Endothelial cell of umbilical vein (primary cell): ENCODE results near the gene PPP1R9A. TPM values are rescaled to one million over a fixed set of nuclear protein-coding genes. Genes with fewer than 3 reads are reported as not detected.

Experiments used
- BruUV-seq: library from RNA; stranded (reverse); fragments of 400-500 nt; replicated peaks from 2 replicates; lab custom pipeline; 2021; lab: Mats Ljungman, UMichigan
- CTCF ChIA-PET: fragments of 300-600, 350-600 bp; sonication (Branson Sonifier 250); formaldehyde crosslinking; loops from one replicate; lab custom pipeline; 2021; ENCODE audit warnings: antibody characterized with exemption, inconsistent platforms; lab: Charles Lee
- POLR2A ChIA-PET: fragments of 300-600, 350-600 bp; sonication (Branson Sonifier 250); formaldehyde crosslinking; loops from one replicate; lab custom pipeline; 2021; ENCODE audit warnings: antibody characterized with exemption, inconsistent platforms; lab: Charles Lee
- DNase-seq: peaks from one replicate; pipeline ENCODE4 v3.0.0-alpha.2; 2011; ENCODE audit warnings: low read depth, low spot score
- FAIRE-seq: peaks from 2 replicates; lab custom pipeline; 2011; peaks lifted over from hg19 to GRCh38; lab: Jason Lieb, UNC
- H2AFZ ChIP-seq: 2 replicates; pipeline ENCODE4 v1.6.0; 2012; ENCODE audit warnings: low read depth, low read length, control low read depth, inconsistent platforms
- H3K27ac ChIP-seq: 2 replicates; pipeline ENCODE4 v1.5.1; 2011; ENCODE audit warnings: low read depth, mild to moderate bottlenecking, control low read depth, low read length, moderate library complexity; ENCODE audit not compliant: insufficient read depth
- H3K27me3 ChIP-seq, 2 experiments: 2 replicates each; pipeline versions ENCODE4 v1.6.0 to v1.6.1; 2011; ENCODE audit warnings: low read length in 2 of 2, mixed read lengths in 1 of 2; ENCODE audit not compliant: control insufficient read depth in 2 of 2, insufficient read depth in 2 of 2
- H3K36me3 ChIP-seq, 2 experiments: 2 replicates in 1 of 2; 3 replicates in 1 of 2; pipeline ENCODE4 v1.5.1; 2011; ENCODE audit warnings: low read length in 2 of 2, mild to moderate bottlenecking in 1 of 2, moderate library complexity in 1 of 2; ENCODE audit not compliant: control insufficient read depth in 2 of 2, insufficient read depth in 2 of 2; ENCODE audit errors: extremely low read depth in 1 of 2
- H3K4me1 ChIP-seq: 3 replicates; pipeline ENCODE4 v1.5.1; 2011; ENCODE audit warnings: mild to moderate bottlenecking, low read length; ENCODE audit not compliant: control insufficient read depth, insufficient read depth; ENCODE audit errors: extremely low read depth
- H3K4me2 ChIP-seq: 2 replicates; pipeline ENCODE4 v1.6.1; 2011; ENCODE audit warnings: low read length, control low read depth, mixed read lengths; ENCODE audit not compliant: insufficient read depth
- H3K4me3 ChIP-seq, 3 experiments: fragments of 200-600 bp in 1 of 3; sonication (generic), shearing (Covaris generic) in 1 of 3; replicated peaks in 1 of 3; 2 replicates each; pipeline ENCODE4 v1.5.1; 2011 to 2016; ENCODE audit warnings: control low read depth in 3 of 3, low read length in 3 of 3, mild to moderate bottlenecking in 2 of 3, inconsistent platforms in 1 of 3, low read depth in 1 of 3, moderate library complexity in 1 of 3; ENCODE audit not compliant: insufficient read depth in 1 of 3
- H3K79me2 ChIP-seq: 2 replicates; pipeline ENCODE4 v1.6.0; 2012; ENCODE audit warnings: low read length, inconsistent platforms; ENCODE audit not compliant: control insufficient read depth, insufficient read depth
- H3K9ac ChIP-seq: replicated peaks from 2 replicates; pipeline ENCODE3; 2011; ENCODE audit warnings: low read length, control low read depth; ENCODE audit not compliant: insufficient read depth; ENCODE audit errors: extremely low read depth
- H3K9me1 ChIP-seq: replicated peaks from 3 replicates; pipeline ENCODE4 v1.6.0; 2011; ENCODE audit warnings: mild to moderate bottlenecking, low read length; ENCODE audit not compliant: control insufficient read depth, insufficient read depth; ENCODE audit errors: extremely low read depth
- H3K9me3 ChIP-seq: replicated peaks from 2 replicates; pipeline ENCODE4 v1.5.1; 2012; ENCODE audit warnings: low read length, inconsistent platforms; ENCODE audit not compliant: control insufficient read depth, insufficient read depth
- H4K20me1 ChIP-seq: replicated peaks from 2 replicates; pipeline ENCODE3; 2011; ENCODE audit warnings: mild to moderate bottlenecking, low read length; ENCODE audit not compliant: control insufficient read depth, insufficient read depth; ENCODE audit errors: extremely low read depth
- EZH2 ChIP-seq: IDR thresholded peaks from 2 replicates; pipeline ENCODE4 v1.6.1; 2012; ENCODE audit warnings: borderline replicate concordance, low read depth, mild to moderate bottlenecking, moderate library complexity, low read length, inconsistent platforms; ENCODE audit not compliant: severe bottlenecking
- FOS ChIP-seq: IDR thresholded peaks from 2 replicates; pipeline ENCODE4 v1.6.1; 2011; ENCODE audit warnings: mild to moderate bottlenecking, low read length, moderate library complexity, borderline replicate concordance; ENCODE audit not compliant: insufficient read depth
- GATA2 ChIP-seq: IDR thresholded peaks from 2 replicates; pipeline ENCODE4 v1.7.0; 2011; ENCODE audit warnings: low read depth, mild to moderate bottlenecking, moderate library complexity, mixed read lengths, low read length; ENCODE audit not compliant: insufficient read length, insufficient read depth
- JUN ChIP-seq: IDR thresholded peaks from 2 replicates; pipeline ENCODE4 v1.6.1; 2011; ENCODE audit warnings: borderline replicate concordance, low read depth; ENCODE audit not compliant: insufficient read length, insufficient read depth
- MYC ChIP-seq: IDR thresholded peaks from one replicate; pipeline ENCODE4 v1.6.1; 2011; ENCODE audit warnings: mild to moderate bottlenecking, low read depth, low read length
- POLR2A ChIP-seq: IDR thresholded peaks from 2 replicates; pipeline ENCODE4 v1.6.1; 2012; ENCODE audit warnings: low read depth, mild to moderate bottlenecking, control low read depth, low read length
- POLR2AphosphoS5 ChIP-seq: IDR thresholded peaks from 2 replicates; pipeline ENCODE4 v1.6.1; 2012; ENCODE audit warnings: low read depth, mild to moderate bottlenecking, control low read depth, low read length, moderate library complexity; ENCODE audit not compliant: insufficient read depth
- dilution Hi-C: fragments of 300-500 bp; cut with MboI; formaldehyde crosslinking; loops from one replicate; pipeline ENCODE4 v1.15.0; 2019; ENCODE audit warnings: low sequenced_read_pairs; ENCODE audit not compliant: extremely low pct_ligation_motif_present
- intact Hi-C: fragments of 100-400 bp; cut with micrococcal nuclease; formaldehyde crosslinking; loops from one replicate; pipeline ENCODE4 v1.10.0; 2022
- polyA plus RNA-seq, 4 experiments: library from polyadenylated mRNA; depleted of rRNA in 3 of 4; stranded (reverse) in 3 of 4; unstranded in 1 of 4; fragments of >200 nt; gene quantifications; 2 replicates each; pipeline versions ENCODE4 v1.2.1 to v1.2.3, GENCODE V29; 2011 to 2012; ENCODE audit warnings: missing spikeins in 1 of 4
- total RNA-seq: library from RNA; stranded (reverse); gene quantifications from 2 replicates; pipeline ENCODE4 v1.2.3, GENCODE V29; 2021
- TF ChIP-seq, protein P1 (sequence below), 2 donors: IDR thresholded peaks; 1 replicate in 1 of 2; 2 replicates in 1 of 2; pipeline ENCODE4 v1.5.1; 2011; ENCODE audit warnings: low read length in 2 of 2, mild to moderate bottlenecking in 2 of 2, moderate library complexity in 2 of 2, control low read depth in 1 of 2, inconsistent platforms in 1 of 2, low read depth in 1 of 2; ENCODE audit not compliant: insufficient read depth in 1 of 2; ENCODE audit errors: extremely low read depth in 1 of 2
- TF ChIP-seq, protein P2 (sequence below): IDR thresholded peaks from 2 replicates; pipeline ENCODE4 v1.6.1; 2011; ENCODE audit not compliant: insufficient read depth, insufficient read length

The PPP1R9A gene
- total and polyA plus RNA-seq, 2 donors (not counting 3 experiments of a cell fraction or from before 2014, with no cell fraction given) = 0.50 to 3.0 TPM

DNA sequence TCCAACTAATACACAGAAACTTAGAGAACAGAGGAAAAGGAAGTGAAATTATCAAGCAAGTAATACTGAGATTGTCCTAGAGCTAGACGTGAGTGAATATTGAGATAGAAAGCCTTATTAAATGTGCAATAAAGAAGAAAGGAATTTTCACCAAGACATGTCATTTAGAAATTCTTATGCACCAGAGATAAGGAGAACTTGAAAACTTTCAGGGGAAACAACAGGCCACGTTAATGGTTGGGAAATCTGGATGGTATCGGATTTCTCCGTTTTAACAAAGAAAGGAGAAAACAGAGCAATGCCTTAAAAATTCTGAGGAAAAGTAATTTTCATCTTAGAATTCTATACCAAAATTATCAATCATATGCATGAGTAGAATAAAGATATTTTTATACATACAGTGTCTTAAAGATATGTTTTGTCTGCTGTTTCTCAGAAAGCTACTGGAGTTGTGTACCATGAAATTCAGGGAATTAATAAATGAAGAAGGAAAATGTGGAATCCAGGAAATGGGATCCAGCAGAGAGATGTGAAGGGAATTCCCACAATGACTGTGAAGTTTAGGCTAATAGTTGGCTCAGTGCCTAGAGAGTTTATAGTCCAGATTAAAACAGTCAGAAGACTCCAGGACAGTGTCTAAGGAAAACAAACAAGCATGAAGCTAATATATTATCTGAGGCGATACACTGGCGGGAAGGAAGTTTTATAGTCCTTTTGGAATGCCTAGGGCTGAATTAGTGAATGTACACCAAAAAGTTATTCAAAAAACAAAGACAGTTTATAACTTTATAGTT is 159.5 kb downstream of the PPP1R9A start:
- ChIA-PET POLR2A (no interaction called here), CTCF (interaction anchor here (1.8 kb wide), 1 partner anchor 618 kb away, joined by 5 read pairs; no protein-coding TSS in a partner anchor)
- Histone ChIP-seq H2AFZ (no peak overlapping the region), H4K20me1 (no peaks in the 10 kb centered on the region), H3K9me1 (no peaks in the 10 kb centered on the region), H3K4me3 (no peak overlapping the region), H3K4me1 (no peaks in the 10 kb centered on the region), H3K79me2 (no peaks in the 10 kb centered on the region), H3K9ac (no peak overlapping the region), H3K27ac (no peak overlapping the region), H3K4me2 (no peak overlapping the region), H3K36me3 (no peaks in the 10 kb centered on the region), H3K9me3 (no peaks in the 10 kb centered on the region), H3K27me3 (no peaks in the 10 kb centered on the region)
- no peak for TF ChIP-seq MYC
- TF ChIP-seq POLR2A = no peak
- TF ChIP-seq, protein P1, sequence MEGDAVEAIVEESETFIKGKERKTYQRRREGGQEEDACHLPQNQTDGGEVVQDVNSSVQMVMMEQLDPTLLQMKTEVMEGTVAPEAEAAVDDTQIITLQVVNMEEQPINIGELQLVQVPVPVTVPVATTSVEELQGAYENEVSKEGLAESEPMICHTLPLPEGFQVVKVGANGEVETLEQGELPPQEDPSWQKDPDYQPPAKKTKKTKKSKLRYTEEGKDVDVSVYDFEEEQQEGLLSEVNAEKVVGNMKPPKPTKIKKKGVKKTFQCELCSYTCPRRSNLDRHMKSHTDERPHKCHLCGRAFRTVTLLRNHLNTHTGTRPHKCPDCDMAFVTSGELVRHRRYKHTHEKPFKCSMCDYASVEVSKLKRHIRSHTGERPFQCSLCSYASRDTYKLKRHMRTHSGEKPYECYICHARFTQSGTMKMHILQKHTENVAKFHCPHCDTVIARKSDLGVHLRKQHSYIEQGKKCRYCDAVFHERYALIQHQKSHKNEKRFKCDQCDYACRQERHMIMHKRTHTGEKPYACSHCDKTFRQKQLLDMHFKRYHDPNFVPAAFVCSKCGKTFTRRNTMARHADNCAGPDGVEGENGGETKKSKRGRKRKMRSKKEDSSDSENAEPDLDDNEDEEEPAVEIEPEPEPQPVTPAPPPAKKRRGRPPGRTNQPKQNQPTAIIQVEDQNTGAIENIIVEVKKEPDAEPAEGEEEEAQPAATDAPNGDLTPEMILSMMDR (IDR thresholded peaks at IDR 0.05; ENCODE audit: extremely low read depth in 1 of 2, insufficient read depth in 1 of 2, low read depth in 1 of 2, low read length in 2 of 2) = no peak
- no peak for TF ChIP-seq JUN
- TF ChIP-seq EZH2 = no peak
- TF ChIP-seq, protein P2, sequence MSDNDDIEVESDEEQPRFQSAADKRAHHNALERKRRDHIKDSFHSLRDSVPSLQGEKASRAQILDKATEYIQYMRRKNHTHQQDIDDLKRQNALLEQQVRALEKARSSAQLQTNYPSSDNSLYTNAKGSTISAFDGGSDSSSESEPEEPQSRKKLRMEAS = no peak
- TF ChIP-seq FOS = no peak
- no peak for TF ChIP-seq GATA2
- no peak for TF ChIP-seq POLR2AphosphoS5
- dilution Hi-C loops (no loop called here), intact Hi-C loops (no loop called here)
- FAIRE-seq (peak; percentile 56), DNase-seq (peak; percentile 52)
- BruUV-seq = no TSS peak
